ENCODE measurements around the gene CADM4.

GRCh38 chr19:43594081-43594697 lies 45.5 kb downstream of the CADM4 start:
- no peak for TF ChIP-seq CTCF (IDR thresholded peaks at IDR 0.05)
- TF ChIP-seq POLR2A (IDR thresholded peaks at IDR 0.05), result no peak
